ENCODE measurements around the gene GK. TPM values are rescaled to one million over a fixed set of nuclear protein-coding genes. Genes with fewer than 3 reads are reported as not detected.
"Not testable (repeated sequence)": the region's sequence is repeated elsewhere in the genome, so short reads cannot be mapped to it uniquely, and the experiment has no call there.

GK gene
- total RNA-seq, 1 experiment from 2014 or later = 3.9 TPM

DNA sequence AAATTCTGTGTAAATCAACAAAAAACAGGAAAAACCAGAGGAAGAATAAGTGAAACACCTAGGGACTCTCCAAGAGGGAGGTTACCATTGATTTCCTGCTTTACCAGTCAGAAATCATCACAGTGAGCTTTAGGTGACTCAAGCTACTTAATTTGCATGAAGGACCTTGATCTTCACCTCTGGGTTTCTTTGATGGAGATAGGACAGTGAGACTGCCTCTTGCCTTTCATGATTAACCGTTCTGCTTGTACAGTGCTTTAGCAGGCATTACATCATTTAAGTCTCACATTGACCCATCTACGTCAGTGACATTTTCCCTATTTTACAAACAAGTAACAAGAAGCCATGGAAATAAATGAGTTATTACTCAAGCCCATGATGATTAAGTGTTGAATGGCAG, 3.4 kb upstream of the GK start:
- DNase-seq (ENCODE audit: low spot score) = no peak
- in situ Hi-C loops (cut with HindIII; ENCODE audit: low sequenced_read_pairs) = no loop called here

DNA sequence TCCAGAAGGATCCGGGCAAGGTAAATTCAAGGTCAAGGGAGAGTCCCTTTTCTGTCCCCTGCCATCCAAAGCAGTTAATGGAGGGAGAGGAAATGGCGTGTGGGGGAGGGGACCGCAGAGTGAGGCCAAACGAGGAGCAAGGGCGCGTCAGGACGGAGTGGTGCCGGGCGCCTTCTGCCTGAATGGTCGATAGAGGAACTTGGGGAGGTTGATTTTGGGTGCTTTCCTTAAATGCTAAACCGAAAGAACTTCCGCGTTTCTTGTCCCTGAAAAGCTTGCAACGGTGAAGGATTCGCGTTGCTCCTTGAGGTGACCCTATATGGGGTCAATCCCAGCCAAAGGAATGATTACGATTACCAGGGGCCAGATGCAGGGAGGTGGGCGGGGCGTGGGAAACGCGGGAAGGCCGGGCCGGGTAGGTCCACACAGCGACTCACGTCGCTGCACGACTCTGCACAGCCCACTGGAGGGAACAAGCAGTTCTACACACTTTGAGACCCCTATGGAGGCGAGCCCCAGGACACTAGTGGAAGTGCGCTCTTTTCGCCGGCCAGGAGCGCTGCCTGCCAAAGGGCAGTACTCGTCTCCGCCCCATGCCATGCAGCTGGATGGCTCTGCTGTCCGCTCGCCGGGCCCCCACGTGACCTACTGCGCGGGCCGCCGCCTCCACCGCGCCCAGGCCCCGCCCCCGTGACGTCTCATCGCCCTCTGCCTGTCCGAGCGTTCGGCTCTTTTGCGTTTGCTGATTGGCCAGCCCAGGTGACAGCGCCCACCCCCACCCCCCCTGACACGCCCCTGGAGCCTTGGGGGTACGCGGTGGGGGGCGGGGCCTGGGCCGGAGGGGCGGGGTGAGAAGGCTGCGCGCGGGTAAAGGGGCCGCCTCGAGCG, 452 bp upstream of the GK start:
- in situ Hi-C loops (cut with HindIII; ENCODE audit: low sequenced_read_pairs) = no loop called here
- peak; percentile 92 for DNase-seq (ENCODE audit: low spot score)

DNA sequence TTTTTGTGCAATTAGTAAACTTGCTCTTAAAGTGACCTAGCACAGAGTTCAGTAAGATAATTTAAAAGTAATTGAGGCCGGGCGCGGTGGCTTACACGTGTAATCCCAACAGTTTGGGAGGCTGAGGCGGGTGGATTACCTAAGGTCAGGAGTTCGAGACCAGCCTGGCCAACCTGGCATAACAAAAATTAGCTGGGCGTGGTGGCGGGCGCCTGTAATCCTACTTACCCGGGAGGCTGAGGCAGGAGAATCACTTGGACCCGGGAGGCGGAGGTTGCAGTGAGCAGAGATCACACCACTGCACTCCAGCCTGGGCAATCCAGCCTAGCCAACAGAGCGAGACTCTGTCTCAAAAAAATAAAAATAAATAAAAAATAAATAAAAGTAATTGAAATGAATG, 1.2 kb downstream of the GK start:
- DNase-seq (ENCODE audit: low spot score); in situ Hi-C loops (cut with HindIII; ENCODE audit: low sequenced_read_pairs): not testable (repeated sequence)

DNA sequence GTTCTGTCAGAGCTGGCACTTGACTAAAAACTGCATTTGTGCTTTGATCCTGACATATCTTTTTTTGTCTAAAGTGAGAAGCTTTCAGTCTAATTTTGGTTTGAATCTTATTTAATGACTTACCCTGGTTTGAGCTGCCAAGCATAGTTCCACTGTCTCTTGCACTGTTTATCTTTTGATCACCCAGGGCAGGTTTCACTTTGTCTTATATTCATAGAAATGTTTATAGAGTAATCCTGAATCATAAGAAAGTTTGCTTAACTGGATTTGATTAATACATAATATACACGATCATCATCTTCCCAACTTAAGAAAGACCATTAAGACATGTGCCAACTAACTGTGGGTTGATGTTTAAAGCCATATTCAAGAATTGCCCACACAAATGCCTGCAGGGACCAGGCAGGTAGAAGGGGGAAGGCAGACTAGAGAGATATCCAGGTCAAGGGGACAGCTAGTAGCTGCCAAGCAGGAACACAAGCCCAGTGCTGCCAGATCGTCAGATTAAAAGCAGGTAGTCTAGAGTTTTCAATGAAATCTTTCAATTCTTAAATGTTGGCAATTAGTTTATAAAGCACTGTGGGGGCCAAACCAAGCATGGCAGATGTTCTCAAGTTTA, 1.9 kb downstream of the GK start:
- in situ Hi-C loops (cut with HindIII; ENCODE audit: low sequenced_read_pairs) = no loop called here

DNA sequence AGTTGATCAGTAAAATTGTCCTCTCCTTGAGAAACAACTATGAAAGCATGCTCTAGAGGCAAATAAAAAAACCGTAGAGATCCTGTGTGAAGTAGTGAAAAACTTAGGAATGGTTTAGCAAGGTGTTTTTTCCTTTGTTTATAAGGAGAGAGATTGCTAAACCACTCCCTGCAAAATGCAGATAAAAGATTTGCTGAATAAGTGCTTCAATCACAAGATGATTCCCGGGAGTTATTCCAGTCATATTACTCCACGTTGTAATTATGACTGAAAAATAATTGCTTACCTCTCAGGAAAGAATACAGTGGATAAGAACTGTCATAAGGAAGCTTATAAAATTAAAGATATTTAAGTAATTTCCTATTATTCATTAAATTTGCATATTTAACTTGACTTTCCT, 2.8 kb downstream of the GK start:
- DNase-seq (ENCODE audit: low spot score) = no peak
- in situ Hi-C loops (cut with HindIII; ENCODE audit: low sequenced_read_pairs) = no loop called here

More for the DNA sequence above, 1.9 kb downstream of the GK start:
- DNase-seq (ENCODE audit: low spot score) = no peak

DNA sequence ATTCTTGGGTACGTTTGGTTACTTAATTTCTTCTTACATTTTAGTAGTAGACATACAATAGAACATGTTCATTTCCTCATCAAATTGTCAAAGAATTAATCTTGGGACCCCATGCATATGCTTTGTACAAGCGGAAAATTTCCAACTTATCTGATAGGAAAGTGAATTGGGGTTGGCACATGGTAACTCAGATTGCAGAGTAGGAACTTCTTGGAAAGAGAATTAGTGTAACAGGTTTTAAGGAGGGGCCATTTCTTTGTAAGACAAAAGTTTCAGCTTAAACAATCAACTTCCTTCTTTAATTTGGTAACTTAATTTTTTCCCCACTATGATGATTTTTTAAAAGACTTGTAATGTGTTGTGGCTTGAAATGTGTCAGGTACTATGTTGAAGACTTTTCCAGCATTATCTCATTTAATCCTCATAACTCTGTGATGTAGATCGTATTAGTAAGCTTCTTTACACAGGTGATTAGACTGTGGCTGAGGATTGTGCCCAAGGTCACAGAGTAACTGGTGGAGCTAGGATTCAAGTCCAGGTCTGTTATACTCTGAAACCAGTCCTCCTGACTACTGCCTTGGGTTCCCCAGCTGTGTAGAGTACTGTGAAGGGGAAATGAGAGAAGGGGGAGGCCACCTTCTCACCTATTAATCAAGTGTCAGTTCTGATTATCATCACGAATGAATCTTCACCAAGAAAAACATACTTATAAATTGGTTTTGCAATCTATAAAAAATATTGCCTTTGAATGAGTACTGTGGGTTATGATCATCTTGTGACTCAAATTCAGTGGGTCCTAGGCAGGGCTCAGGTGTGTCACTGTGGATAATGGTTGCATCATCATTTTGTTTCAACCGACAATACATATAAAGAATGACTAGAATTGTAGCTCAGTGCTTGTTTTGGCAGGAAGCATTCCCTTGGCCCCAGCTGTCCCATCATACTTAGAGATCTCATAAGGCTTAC, 4.3 kb downstream of the GK start:
- no peak for DNase-seq (ENCODE audit: low spot score)
- in situ Hi-C loops (cut with HindIII; ENCODE audit: low sequenced_read_pairs) = no loop called here

DNA sequence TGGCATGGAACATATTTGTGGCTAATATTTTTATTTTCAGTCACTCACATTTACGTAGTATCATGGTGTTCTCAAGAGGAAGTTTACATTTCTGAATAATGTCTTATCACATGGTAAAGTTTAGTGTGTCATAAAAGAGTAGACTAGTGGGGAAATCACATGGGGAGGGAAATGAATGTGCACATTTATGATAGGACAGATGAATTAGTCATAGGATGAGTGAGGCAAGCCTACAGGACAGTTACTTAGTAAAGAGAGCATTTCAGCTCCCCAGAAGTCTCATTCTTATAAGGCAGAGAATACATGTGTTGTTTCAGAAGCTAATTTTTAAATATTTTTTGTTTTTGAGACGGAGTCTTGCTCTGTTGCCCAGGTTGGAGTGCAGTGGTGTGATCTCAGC, 6.2 kb downstream of the GK start:
- in situ Hi-C loops (cut with HindIII; ENCODE audit: low sequenced_read_pairs) = no loop called here
- no peak for DNase-seq (ENCODE audit: low spot score)

DNA sequence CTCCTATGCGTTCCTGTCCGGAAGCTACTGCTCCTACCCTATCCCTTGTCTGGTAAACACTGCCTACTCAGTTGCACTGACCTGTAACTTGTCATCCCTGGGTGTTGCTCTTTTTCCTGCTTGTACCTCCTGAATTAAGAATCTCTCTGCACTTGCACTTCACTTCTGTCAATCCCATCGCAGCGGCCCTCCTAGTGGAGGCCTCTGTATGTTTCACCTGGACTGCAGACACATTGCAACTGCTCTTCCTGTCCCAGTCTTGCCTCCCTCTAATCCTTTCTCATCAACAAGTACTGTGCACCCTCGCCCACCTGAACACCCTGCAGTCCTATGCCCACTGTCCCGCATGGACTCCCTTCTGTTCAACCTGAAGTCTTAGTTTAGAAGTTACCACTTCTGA, 8.0 kb downstream of the GK start:
- in situ Hi-C loops (cut with HindIII; ENCODE audit: low sequenced_read_pairs) = no loop called here
- DNase-seq (ENCODE audit: low spot score) = no peak

DNA sequence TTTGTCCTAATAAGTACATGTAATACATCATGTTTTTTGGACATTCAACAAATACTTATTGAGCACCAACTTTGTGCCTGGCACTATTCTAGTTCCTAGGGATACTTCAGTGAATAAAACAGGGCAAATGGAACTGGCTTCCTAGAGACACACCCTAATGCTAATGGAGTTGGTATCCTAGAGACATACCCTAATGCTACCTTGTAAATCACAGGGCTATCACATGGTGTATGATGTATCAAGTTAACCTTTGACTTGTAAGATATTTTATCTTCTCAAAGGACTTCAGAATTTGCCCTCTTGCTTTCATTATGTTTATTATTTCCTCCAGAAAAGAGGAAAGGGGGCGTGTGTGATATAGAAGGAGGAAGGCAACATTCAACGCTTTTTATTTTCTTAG, 10.1 kb downstream of the GK start:
- in situ Hi-C loops (cut with HindIII; ENCODE audit: low sequenced_read_pairs) = no loop called here
- DNase-seq (ENCODE audit: low spot score) = no peak

DNA sequence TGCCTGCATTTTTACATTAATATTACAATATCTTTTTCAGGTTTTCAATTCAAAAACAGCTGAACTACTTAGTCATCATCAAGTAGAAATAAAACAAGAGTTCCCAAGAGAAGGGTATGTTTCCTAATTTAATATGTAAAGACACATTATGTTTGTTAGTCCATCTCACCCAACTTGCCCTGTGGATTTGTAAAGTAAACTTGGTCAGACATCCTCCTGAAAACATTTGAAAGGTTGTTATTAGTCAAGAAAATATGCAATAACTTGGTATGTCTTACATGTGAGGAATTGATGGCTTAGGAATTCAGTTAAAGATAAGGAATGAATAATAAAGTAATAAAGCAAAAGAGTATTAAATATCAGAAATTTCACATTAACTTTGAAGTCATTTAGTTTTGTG, 12.2 kb downstream of the GK start:
- in situ Hi-C loops (cut with HindIII; ENCODE audit: low sequenced_read_pairs) = no loop called here
- DNase-seq (ENCODE audit: low spot score) = no peak

DNA sequence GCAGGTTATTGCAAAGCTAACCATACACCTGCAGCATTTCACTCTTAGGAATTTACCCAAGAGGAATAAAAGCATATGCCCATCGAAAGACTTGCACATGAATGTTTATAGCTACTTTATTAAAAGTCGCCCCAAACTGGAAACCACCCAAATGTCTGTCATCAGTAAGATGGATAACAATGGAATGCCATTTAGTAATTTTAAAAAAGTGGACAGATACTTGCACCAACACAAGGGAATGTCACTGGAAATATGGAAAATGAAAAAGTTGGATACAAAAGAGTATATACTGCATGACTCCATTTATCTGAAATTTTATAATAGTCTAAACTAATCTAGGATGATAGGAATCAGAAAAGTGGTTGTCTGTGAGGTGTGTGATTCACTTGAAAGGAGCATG, 12.9 kb downstream of the GK start:
- in situ Hi-C loops (cut with HindIII; ENCODE audit: low sequenced_read_pairs) = no loop called here
- no peak for DNase-seq (ENCODE audit: low spot score)

DNA sequence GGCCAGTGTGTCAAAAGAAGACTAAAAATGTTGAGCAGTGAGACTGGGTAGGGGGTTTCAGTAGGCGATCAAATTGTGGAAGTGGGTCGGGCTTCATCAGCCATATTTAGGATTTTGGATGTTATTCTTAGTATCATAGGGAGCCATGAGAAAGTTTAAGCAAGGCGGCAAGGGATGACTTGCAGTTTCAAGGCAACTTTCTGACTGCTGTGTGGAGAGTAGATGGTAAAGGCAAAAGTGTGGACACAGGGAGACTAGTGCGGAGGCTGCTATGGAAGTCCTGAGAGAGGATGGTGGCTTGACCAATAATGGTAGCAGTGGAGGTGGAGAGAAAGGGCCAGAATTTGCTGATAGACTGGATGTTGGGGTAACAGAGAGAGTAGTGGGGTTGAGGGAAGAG, 15.4 kb downstream of the GK start:
- DNase-seq (ENCODE audit: low spot score) = no peak
- in situ Hi-C loops (cut with HindIII; ENCODE audit: low sequenced_read_pairs) = no loop called here

DNA sequence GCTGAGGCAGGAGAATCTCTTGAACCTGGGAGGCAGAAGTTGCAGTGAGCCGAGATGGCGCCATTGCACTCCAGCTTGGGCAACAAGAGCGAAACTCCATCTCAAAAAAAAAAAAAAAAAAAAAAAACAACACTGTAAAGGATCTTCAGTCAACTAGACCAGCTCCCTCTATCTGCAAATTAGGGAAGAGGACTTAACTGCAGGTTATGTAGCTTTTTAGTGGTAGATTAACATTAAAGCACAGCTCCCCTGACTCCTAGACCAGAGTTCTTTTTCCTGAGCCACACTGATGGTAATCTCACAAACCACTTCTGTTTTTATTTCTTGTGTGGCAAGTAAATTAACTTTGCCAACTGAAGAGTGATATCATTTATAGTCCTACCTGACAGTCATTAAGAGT, 18.0 kb downstream of the GK start:
- DNase-seq (ENCODE audit: low spot score); in situ Hi-C loops (cut with HindIII; ENCODE audit: low sequenced_read_pairs): not testable (repeated sequence)

DNA sequence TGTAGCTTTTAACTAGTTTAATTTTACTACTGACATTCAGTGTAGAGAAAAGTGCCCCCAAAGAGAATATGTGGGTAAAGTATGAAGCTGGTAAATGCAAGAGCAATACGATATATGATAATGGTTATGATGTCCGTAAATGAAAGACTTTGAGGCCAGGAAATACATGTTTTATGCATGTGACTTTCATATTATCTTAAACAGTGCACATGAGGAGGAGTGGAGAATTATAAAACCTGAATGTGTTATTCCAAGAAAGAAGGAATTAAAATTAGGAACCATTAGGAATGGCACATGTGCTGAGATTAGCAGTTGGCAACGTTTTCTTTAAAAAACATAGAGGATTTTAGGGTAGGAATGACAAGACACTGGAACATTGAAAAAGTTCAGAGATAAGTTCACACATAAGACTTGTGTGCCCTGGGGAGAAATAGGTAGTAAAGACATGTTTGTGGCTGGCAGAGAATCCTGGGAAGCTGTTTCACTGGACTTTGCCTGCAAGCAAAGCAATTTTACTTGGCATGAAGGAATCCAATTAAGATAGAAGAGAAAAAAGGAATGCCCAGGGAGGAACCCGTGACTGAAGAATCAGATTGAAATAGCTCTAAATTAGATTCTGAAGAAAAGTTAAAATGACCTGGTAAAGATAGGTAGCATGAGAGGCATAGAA, 20.0 kb downstream of the GK start:
- in situ Hi-C loops (cut with HindIII; ENCODE audit: low sequenced_read_pairs) = no loop called here
- no peak for DNase-seq (ENCODE audit: low spot score)

DNA sequence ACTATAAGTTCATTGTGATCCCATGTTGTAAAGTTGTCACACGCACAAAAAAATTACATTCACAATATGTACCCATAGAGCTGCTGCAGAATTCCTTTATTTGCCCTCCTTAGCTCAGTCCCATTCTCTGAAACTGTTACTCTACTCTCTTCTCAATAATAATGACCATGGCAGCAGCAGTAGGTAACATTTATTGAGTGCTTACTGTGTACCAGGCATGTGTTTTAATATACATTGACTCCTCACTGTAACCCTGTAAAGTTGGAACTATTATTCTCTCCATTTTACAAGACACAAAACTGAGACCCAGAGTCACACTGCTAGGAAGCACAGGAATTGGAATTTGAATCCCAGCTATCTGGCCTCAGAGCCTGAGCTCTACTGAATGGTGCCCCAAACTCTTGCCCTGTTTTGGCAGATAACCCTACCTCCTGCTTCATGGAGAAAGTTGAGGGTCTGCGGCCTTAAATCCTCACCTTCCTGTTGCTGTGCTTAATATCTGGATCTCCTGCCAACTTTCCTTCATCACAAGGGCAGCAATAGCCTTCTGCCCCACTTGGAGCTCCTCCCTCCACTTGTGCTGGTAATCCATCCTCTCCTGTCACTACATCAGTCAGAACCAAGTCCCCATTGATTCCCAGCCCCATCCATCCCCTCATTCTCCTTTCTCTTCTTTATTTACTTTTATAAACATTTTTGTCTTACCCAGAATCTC, 20.8 kb downstream of the GK start:
- DNase-seq (ENCODE audit: low spot score) = no peak
- in situ Hi-C loops (cut with HindIII; ENCODE audit: low sequenced_read_pairs) = no loop called here

DNA sequence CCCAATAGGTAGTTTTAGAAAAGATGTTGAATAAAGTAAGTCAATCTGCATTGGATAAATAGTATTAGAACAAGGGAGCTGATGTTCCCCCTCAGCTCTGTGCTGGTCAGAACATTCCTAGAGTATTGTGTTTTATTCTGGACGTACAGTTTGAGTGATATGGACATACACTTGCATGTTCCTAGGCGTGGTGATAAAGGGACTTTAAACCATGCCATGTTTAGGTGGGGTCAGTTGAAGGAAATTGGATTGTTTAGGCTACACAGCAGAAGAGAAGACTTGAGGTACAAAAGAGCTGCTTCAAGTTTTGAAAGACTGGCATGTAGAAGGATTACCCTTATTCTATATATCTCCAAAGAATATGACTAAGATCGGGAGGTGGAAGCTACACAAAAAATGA, 21.6 kb downstream of the GK start:
- DNase-seq (ENCODE audit: low spot score) = no peak
- in situ Hi-C loops (cut with HindIII; ENCODE audit: low sequenced_read_pairs) = no loop called here

DNA sequence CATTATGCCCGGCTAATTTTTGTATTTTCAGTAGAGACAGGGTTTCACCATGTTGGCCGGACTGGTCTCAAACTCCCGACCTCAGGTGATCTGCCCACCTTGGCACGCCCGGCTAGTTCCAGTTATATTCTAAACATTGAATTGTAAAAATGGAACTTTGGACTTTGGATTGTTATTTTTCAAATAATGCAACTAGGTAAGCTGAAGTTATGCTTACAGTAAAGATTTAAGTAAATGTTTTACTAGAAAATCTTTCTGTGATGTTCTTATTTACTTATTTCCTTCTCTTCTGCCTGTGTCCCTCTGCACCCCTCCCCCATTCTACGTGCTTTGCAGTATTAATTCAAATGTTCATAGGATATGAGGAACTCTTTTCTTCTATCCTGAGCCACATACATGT, 26.1 kb downstream of the GK start:
- in situ Hi-C loops (cut with HindIII; ENCODE audit: low sequenced_read_pairs) = no loop called here

DNA sequence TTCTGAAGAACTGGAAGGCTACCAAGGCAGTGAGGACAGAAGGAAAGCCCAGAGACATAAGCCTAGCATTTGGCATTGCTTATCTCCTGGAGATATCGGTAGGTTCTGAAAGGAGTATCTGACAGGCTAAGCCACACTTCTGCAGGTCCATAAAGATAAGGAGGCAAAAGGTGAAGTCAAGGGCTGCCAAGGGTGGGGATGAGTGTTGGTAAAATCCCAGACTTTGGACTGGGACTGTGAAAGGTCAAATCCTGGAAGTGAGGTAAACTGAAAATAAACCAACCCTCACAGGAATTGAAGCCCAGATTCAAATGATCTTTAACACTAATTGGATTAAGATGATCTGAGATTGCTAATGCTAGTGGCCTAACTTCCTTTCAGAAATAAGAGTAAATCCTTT, 27.4 kb downstream of the GK start:
- in situ Hi-C loops (cut with HindIII; ENCODE audit: low sequenced_read_pairs) = no loop called here
- no peak for DNase-seq (ENCODE audit: low spot score)

More for the DNA sequence above, 26.1 kb downstream of the GK start:
- no peak for DNase-seq (ENCODE audit: low spot score)

DNA sequence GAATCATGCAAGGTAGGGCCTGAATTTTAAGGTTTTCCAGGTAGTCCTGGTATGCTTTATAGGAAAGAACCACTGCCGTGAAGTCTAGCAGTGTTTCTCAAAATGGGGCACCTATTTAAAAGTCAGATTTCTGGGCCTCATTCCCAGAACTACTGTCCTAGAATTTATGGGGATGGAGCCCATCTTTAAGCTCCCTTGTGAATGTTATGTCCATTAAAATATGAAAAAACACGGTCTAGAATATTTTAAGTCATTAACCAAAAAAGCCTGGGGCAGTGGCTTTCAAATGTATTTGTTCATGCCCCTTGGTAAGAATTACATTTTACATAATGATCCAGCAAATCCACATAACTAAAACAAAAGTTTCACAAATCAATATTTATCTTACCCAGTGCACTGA, 35.4 kb downstream of the GK start:
- no peak for DNase-seq (ENCODE audit: low spot score)
- in situ Hi-C loops (cut with HindIII; ENCODE audit: low sequenced_read_pairs) = no loop called here

Measured in G401 (cell line).